ENCODE results near the gene TMC8.
"Not testable (repeated sequence)": the region's sequence is repeated elsewhere in the genome, so short reads cannot be mapped to it uniquely, and the experiment has no call there.

TMC8 gene, protein sequence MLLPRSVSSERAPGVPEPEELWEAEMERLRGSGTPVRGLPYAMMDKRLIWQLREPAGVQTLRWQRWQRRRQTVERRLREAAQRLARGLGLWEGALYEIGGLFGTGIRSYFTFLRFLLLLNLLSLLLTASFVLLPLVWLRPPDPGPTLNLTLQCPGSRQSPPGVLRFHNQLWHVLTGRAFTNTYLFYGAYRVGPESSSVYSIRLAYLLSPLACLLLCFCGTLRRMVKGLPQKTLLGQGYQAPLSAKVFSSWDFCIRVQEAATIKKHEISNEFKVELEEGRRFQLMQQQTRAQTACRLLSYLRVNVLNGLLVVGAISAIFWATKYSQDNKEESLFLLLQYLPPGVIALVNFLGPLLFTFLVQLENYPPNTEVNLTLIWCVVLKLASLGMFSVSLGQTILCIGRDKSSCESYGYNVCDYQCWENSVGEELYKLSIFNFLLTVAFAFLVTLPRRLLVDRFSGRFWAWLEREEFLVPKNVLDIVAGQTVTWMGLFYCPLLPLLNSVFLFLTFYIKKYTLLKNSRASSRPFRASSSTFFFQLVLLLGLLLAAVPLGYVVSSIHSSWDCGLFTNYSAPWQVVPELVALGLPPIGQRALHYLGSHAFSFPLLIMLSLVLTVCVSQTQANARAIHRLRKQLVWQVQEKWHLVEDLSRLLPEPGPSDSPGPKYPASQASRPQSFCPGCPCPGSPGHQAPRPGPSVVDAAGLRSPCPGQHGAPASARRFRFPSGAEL

DNA sequence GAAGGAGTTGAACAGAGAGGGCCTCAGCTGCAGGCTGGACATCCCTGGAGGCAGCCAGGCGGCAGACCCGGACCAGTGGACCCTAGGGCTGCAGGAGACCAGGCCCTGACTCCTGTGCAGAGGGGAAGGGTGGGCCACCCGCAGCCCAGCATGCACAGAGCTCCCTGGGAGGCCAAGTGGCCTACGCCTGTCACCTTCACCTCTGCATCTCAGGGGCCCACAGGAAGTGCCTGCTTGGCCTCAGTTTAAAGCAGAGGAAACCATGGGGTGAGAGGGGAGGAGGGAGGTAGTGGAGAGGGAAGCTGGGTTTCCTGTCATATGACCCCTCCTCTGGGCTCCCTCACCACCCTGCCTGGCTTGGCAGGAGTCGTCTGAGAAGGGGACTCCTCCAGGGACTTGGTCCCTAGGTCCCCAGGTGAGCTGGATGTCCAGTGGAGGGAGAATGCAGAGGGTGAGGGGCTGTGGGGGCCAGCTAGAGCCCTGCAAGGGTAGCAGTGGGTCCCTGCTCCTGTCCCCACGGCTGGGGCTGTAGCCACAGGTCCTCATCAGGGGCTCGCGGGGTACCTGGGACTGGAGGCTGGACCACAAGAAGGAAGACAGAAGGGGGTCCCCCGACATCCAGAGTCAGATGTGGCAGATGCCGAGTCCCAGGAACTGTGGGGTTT is at the start of gene TMC8:
TSS of gene TMC8 (plus strand) at position 335 of the 665 bp plus-strand sequence. CDS start 818 bp downstream, outside the sequence.
- no peak for DNase-seq

DNA sequence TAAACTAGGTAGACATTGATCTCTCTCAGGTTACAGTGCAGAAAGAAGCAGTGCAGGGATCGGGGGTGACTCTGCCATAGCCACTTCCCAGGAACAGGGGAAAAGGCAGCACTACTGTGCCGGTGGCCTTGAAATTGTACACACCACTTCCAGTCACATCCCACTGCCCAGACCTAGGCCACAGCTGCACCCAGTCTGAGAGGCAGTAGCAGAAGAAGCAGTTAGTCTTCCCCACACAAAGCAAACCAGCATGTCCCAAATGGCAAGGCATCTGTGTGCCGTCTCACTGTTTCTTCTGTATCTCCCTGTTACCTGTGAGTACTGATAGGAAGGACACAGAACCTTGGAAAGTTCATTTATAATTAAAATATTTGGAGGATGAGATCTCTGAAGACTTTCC is 49.0 kb upstream of the TMC8 start:
- no peak for DNase-seq

DNA sequence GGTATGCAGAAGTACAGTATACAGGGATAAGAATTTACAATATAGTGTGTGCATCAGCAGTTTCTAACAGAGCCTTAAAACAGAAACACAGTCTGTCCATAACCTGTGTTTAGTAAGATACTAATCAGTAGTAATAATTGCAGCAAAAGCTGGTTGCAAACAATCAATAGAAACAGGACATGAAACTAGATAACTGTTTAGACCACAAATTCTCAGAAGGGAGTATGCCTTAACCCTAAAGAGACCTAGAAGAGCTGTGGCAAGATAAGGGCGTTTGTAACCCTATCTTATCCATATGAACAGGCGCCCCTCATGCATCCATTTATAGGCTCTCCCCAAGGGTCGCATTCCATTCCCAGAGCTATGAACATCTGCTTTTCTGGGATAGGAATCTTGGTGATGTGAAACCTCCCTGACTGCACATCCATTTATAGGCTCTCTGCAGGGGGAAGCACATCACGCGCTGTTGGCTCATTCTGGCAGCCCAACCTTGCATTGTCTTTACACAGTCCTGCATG is 48.2 kb upstream of the TMC8 start:
- not testable (repeated sequence) for DNase-seq

DNA sequence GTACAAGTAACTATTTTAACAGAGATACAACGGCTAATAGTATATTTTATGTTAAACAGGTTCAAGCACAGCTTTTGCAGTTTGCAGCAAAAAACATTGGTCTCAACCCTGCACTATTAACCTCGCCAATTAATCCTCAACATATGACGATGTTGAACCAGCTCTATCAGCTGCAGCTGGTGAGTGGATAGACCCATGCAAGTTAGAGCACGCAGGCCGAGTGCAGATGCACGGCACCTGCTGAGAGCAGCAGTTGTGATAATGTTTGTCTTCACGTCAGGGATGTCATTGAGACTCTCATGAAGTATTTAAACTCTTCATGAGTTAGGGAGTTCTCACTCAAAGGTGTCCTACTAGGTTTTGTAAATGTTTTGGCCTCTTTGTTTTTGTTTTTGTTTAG is 47.6 kb upstream of the TMC8 start:
- peak; percentile 2 to 59 for DNase-seq

DNA sequence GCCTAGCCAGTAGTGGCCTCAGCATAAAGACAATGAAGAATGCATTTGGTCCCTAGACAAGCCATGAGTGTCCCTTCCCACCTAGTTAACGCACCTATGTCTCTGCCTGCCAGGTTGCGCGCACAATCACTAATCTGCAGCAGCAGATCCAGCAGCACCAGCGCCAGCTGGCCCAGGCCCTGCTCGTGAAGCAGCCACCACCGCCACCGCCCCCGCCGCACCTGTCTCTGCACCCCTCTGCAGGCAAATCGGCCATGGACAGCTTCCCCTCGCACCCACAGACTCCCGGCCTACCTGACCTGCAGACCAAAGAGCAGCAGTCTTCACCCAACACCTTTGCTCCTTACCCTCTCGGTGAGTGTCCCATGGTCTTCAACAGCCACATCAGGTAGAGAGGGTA is 43.8 kb upstream of the TMC8 start:
- DNase-seq: no peak

DNA sequence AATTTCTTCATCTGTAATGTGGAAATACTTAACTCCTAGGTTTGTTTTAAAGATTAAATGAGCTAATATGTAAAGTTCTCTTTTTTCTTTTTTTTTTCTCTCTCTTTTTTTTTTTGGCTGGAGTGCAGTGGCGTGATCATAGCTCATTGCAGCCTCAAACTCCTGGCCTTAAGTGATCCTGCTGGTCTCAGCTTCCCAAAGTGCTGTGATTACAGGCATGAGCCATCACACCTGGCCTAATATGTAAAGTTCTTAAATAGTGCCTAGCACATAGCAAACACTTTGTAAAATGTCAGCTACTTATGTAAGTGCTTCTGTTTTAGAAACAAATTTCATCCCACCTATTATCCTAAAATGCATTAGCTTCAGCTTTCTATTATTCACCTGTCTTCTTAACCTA is 42.0 kb upstream of the TMC8 start:
- DNase-seq: no peak

DNA sequence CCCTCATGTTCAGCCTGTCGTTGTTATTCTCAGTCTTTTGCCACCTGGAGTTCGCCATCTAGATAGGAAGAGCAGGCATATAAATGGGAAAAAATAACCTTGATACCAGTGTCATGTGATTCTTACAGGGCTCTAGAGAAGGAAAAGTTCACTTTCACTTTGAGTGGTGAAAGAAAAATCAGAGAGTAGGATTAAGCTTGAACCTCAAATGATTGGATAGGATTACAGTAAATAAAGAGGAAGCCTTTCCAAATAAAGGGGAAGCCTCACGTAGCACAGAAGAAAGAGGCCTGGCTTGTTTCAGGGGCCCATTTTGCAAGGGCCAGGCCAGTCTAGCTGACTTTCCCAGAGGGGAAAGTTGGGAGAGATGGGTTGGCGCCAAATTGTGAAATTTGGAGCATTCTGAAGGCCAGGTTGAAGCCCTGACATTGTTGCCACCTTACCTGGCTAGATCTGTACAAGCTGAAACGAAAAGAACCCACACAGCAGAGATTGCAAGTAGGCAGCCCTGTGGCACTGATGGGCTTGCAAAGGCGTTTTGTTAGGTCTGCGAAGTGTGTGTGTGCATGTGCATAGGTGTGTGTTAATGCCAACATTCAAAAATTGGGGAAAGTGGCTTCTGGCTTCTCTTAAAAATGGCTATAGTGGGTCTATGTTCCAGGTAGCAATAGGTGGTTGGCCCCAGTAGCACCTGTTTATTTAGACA is 40.8 kb upstream of the TMC8 start:
- DNase-seq: no peak

DNA sequence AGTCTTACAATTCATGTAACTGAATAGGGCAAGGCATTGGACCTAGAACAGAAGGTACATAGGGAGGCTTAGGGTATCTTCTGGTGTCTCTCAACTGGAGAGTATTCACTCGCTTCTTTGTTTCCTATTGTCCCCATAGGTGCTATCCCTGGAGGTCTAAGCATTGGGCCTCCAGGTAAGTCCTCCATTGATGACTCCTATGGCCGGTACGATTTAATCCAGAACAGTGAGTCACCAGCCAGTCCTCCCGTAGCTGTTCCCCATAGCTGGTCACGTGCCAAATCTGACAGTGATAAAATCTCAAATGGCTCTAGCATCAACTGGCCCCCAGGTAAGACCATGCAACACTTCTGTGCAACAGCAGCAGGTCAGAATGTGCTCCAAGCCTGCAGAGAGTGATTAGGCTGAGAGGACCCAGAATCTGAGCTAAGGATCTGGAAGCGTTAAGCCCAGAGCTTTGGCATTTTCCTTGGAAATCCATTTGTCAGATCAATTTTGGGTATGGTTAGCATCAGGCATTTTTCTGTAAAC is 37.7 kb upstream of the TMC8 start:
- no peak for DNase-seq

DNA sequence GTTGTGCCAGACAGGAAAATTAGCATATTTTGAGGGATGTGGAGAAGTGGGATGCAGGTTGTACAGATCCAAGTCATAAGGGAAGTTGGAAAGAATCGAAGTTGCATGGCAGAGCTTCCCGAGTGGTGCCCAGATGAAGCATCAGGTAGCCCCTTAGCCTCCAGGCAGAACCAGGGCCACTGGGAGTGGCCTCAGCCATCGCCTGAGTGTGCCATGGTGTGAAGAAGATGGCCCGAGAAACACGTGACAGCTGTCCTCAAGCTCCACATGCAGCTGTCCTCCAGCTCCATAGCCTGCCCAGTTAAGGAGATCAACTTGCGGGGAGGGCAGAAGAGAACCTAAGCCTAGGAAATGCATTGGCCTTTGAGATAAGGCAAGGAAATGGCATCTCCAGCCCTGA is 35.5 kb upstream of the TMC8 start:
- no peak for DNase-seq

DNA sequence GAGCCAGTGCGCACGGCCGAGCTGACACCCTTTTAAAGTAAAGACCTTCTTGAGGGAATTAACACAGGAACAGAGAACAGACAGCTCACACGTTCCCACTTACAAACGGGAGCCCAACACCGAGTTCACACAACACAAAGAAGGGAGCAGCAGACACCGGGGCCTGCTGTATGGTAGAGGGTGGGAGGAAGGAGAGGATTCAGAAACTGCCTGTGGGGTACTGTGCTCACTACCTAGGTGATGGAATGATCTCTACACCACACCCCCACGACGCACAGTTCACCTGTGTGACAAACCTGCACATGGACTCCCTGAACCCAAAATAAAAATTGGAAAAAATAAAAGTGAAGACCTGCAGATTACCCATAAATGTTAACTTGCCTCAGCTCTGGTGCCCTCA is 34.5 kb upstream of the TMC8 start:
- DNase-seq: no peak

DNA sequence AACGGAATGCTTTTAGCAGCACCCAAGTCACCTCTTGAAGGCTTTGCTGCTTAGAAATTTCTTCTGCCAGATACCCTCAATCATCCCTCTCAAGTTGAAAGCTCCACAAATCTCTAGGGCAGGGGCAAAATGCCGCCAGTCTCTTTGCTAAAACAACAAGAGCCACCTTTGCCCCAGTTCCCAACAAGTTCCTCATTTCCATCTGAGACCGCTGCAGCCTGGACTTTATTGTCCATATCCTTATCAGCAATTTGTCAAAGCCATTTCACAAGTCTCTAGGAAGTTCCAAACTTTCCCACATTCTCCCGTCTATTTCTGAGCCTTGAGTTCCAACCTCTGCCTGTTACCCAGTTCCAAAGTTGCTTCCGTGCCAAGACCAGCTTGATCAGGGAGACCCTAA is 29.5 kb upstream of the TMC8 start:
- DNase-seq: no peak

DNA sequence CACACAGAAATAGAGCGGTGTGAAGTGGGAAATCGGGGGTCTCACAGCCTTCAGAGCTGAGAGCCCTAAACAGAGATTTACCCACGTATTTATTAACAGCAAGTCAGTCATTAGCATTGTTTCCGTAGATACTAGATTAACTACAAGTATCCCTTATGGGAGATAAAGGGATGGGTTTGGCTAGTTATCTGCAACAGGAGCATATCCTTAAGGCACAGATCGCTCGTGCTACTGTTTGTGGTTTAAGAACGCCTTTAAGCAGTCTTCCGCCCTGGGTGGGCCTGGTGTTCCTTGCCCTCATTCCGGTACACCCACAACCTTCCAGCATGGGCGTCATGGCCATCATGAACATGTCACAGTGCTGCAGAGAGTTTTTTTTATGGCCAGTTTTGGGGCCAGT is 29.0 kb upstream of the TMC8 start:
- no peak for DNase-seq

DNA sequence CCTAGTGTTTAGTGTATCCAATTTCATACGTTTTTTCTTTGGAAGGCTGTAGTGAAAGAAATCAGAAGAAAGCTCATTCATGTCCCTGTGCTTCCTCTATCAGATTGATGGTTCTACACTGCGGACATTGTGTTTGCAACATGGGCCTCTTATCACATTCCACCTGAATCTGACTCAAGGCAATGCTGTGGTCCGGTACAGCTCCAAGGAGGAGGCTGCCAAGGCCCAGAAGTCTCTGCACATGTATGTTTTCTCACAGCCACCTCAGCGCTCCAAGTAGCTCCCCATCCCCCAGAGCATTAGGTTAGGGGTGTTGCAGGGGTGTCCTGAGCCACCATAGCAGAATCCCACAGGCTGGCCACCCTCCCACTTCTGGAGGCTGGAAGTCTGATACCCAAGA is 27.3 kb upstream of the TMC8 start:
- DNase-seq: no peak

DNA sequence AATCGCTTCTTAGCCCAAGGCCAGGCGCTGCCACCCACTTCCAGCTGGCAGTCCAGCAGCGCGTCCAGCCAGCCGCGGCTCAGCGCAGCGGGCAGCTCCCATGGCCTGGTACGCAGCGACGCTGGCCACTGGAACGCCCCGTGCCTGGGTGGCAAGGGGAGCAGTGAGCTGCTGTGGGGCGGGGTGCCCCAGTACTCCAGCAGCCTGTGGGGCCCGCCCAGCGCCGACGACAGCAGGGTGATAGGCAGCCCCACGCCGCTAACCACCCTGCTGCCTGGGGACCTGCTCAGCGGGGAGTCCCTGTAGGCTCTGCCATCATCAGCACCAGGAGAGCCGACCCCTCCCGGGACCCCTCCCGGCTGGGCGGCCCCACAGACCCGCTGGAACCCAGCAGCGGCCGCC is 26.0 kb upstream of the TMC8 start:
- no peak for DNase-seq

DNA sequence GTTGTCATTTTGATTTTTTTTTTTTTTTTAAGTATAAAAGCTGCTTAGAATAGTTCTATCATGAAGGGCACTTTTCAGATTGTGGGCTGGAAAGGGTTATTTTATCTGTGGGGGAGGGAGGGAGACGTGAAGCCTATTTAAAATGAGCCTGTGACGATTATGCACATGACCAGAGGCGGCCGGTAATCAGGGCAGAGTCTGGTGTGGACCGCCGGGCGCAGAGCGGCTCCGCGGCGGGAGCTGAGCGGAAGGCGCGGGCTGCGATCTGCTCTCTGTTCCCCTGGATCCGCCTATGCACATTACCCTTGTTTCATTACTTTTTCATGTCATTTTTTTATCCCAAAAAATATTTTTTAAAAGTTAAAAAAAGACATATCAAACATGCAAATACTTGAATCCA is 25.5 kb upstream of the TMC8 start:
- DNase-seq: no peak

DNA sequence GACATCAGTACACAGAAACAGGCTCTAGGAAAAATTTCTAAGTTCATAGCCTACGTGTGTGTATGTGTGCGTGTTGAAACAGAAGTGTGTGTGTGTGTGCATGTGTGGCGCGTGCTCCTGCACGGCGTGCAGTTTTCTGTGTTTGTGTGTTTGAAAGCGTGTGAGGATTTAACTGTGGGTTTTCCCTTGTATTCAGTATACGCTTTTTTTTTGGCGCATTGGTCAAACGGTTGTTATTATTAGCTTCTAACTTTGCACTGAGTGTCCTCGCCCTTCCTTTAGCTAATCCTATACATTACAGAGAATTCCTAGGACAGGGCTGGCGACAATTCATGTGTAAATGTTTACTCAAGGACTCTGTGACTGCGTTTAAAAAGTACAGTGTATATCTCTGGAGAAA is 25.0 kb upstream of the TMC8 start:
- DNase-seq: no peak

DNA sequence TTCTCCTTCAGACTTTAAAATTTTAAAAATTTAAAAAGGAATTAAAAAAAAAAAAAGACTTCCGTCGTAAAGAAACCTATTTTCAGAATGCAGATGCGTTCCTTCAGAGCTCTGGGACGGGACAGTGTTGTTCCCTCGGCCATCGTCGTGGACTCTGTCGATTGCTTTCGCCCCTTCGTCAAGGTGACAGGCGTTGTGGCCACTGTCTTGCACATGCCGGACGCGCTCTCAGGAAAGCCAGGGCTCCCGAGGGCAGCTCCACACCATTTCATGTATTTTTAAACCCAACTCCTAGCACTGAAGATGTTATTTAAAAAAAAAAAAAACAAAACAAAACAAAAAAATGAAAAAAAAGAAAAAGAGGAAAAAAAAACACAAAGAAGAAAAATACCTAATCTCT is 24.4 kb upstream of the TMC8 start:
- no peak for DNase-seq

DNA sequence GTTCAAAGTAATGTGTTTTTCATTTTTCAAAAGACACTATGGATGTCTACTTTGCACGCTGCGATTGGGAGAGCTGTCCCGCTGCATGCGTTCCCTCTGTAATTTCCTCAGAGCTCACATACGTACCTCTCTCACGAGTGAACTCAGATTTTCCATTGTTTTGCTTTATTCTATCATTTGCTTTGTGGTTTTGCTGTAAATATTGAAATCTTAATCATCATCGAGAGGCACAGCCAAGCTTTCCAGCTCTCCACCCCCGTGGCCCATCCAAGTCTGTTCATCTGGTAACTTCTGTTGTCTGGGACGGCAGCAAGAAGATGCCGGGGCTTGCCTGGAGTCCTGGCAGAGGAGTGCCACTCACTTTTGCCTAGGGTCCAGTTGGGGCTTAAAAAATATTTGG is 23.1 kb upstream of the TMC8 start:
- no peak for DNase-seq

DNA sequence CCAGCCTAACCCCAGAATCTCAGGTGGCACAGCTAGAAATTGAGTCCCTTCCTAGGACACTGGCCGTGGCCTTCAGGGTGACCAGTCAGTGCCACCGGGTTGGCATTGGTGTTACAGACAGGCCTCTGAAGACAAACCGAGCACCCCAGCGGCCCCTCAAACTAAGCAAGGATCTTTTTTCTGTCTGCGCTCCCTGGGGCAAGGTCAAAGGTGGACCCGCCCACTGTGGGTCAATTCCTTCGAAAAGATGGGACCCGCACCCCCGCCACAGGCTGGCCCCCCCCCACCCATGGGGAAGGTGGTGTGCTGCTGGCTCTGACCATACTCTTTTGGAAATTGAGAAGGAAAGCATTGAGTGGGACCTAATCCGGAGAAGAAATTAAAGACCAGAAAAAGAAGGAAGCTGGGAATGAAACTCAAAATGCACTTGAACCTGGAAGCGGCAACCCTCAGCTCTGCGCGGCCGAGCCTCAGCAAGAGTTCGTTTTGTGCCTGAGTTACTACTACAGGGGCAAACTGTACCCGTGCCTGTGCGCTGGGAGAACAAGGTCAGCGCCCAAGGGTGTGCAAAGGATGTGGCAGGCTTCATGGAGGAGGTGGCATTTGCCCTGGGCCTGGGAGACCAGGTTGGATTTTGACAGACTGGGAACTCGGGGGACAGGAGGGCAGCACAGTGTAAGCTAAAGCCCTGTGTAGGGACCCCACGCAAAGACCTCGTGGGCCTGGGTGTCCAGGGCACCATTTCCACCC is 22.4 kb upstream of the TMC8 start:
- DNase-seq: no peak

DNA sequence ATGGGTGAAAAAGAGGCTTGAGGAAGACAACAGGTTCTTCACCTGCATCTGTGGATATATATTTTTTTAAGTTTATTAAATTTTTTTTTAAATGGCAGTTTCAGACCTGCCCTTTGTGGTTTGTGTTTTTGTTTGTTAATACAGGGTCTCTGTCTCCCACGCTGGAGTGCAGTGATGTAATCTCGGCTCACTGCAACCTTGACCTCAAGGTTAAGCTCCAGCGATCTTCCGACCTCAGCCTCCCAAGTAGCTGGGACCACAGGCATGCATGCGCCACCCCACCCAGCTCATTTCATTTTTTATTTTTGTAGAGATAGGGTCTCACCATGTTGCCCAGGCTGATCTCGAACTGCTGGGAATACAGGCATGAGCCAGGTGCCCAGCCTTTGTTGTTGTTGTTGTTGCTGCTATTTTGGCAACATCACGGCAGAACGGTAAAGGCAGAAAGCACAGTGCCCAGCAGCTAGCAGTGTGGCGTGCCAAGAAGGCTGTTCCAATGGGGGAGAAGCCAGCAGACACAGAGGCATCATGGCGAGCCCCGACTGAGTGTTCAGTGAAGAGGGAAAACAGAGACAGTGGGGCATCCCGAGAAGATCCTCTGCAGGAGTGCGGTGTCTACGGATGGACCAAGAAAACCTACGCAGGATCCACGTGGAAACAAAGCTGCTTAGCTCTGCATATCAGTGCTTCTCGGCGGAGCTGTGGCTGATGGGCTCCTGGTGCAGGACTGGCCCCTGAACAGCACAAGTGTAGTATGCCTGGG is 21.7 kb upstream of the TMC8 start:
- DNase-seq: no peak

DNA sequence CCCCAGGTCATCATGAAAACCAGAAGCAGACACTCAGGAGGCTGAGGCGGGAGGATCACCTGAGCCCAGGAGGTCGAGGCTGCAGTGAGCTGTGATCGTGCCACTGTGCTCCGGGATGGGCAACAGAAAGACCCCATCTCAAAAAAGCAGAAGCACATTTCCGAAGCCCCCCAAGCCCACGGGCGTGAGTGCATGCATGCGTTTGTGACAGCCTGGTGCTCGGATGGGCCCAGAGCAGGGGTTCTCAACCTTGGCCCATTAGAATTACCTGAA is 21.1 kb upstream of the TMC8 start:
- no peak for DNase-seq

All from NCI-H2081 (cell line).